Measurements from ENCODE around the gene TUBA4A.
A peak's percentile ranks its signal among the peaks of the same experiment; 100 is the strongest.
"Not testable (repeated sequence)": the region's sequence is repeated elsewhere in the genome, so short reads cannot be mapped to it uniquely, and the experiment has no call there.

Gene TUBA4A

GRCh38 chr2:219266886-219267285, 13.2 kb upstream of the TUBA4A start:
- DNase-seq = peak; percentile 47

DNA sequence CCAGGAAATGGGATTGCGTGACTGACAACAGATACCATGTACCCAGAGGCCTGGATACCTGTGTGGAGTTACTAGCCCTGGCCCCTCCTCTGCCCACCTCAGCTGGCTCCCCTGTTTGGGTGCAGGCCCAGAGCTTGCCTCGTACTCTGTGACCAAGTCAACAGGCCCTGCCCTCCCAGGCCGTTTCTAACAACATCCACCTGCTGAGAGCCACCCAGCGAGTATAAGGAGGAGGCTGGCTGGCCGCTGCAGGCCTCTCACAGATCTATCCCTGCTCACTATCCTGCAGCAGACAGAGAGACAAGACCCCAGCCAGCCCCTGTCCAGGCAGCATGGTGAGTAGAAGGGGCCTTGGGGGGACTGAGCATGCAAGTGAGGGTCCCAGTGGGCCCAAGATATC, 12.5 kb upstream of the TUBA4A start:
- DNase-seq = no peak

- DNase-seq = no peak
Measured at GRCh38 chr2:219261024-219261855, 7.5 kb upstream of the TUBA4A start.

DNA sequence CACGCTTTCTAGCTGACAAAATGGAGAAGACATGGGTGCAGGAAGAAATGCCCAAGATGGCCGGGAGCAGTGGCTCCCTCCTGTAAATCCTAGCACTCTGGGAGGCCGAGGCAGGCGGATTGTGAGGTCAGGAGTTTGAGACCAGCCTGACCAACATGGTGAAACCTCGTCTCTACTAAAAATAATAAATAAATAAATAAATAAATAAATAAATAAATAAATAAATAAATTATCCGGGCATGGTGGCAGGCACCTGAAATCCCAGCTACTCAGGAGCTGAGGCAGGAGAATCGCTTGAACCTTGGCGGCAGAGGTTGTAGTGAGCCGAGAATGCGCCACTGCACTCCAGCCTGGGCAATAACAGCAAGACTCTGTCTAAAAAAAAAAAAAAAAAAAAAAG, 5.2 kb upstream of the TUBA4A start:
- DNase-seq = not testable (repeated sequence)

- DNase-seq = no peak
Measured at GRCh38 chr2:219254590-219255201, 978 bp upstream of the TUBA4A start.

DNA sequence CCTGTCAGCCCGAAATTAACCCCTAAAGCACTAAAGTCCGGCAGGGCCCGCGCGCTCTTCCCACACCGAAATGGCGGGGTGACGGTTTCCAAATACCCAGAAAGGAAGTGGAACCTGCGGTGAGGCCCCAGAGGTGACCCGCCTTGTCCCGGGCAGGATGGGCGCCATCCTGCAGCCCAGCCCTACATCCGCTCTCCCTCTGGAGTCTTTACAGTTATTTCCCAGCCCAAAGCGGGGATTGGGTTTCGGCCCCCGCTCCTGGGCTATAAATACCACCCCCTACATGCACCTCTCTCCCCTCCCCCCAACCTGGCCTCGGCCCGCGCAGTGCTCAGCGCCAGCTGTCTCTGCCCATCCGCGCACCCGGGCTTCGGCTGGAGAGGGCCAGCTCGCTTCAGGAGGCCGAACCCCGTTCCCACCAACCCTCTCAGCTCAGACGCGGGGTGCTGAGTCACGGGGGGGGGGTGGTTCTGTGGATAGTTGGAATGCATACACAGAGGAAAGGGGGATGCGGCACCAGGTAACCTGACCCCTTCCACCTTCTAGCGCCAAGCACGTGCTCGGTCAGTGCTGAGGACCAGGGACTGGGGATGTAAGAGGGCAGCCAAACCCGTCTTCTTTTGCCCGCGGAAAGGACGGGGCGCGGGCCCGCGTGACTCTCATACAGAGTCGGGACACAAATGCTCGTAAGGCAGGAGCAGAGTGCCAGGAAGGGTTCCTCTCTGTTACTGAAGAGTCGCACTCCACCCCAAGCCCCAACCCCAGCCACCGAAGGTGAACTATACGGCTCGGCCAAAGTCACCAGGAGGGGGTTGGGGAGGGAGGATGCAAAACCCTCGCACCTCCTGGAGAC, 592 bp downstream of the TUBA4A start, which contains the start of gene TUBA4B:
TSS of gene TUBA4B (plus strand) at position 344 of the 853 bp plus-strand sequence. CDS start at position 509, 165 bp downstream.
- peak; percentile 53 for DNase-seq

GRCh38 chr2:219252570-219252899, 1.2 kb downstream of the TUBA4A start:
- no peak for DNase-seq

- no peak for DNase-seq
Measured at GRCh38 chr2:219252084-219252483, 1.6 kb downstream of the TUBA4A start.

DNA sequence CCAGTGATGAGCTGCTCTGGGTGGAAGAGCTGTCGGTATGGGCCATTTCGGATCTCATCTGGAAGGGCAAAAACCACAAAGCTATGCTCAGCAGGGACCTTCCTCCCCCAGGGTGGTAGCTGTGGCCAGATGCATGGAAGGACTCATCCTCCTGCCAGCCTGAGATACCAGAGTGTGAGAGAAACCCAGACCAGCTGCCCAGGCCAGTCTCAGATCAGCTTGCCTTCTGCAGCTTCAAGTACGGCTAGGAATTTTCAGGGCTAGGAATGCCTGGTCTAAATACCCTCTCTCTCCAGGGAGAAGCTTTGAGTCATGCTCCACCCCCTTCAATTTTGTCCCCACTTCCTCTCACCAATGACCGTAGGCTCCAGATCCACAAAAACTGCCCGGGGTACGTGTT, 2.1 kb downstream of the TUBA4A start:
- DNase-seq = no peak

GRCh38 chr2:219250049-219250781, 3.5 kb downstream of the TUBA4A start:
- DNase-seq = no peak

DNA sequence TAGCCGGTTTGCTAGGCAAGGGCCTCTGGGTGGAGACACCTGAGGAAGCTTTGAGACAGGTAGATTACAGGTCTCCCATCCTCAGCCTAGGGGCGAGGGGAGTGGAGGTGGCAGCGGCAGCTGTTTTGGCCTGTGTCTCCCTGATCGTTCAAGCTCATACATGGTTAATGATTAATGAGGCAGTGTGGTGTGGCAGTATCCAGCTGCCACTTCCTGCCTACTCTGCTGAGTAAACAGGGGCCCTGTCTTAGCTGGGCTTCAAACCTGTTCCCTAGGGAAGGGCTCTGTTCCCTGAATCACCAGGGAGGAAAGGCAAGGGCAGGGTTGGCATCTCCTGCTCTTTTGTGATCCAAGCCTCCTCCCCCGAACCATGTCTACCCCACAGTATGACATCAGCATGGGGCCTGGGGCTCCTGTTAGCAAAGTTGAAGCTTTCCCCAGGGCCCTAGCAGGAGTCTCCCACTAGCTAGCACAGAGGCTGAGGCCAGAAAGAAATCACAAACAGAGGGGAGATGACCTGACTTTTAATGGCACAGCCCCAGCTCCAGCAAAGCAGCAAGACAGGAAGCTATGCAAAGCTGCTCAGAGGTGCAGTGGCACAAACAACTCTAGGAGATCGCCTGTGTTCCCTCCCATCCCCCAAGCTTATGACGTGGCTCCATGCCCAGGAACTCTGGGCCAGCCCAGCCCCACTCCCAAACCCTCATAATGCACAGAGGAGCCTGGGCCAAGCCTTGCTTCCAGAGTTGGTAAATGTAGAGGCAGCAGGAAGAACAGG, 4.3 kb downstream of the TUBA4A start:
- peak; percentile 91 for DNase-seq

DNA sequence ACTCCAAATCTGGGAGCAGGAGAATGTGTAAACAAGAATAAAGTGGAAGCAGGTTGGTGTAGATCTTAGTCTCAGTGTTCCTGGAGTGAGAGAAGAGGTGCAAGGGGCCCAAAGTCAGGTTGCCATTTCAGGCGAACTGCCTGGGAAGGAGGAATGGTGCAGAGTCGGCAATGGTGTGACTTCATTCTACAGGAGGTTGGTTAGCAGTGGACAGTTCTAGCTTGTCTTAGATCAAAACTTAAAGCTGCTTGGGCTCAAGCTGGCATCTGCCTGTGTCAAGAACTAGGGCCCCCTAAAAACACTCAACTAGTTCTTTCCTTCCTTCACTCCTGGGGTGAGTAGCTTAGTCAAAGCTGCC, 4.9 kb downstream of the TUBA4A start:
- DNase-seq = no peak

GRCh38 chr2:219247678-219248642, 5.8 kb downstream of the TUBA4A start:
- no peak for DNase-seq

DNA sequence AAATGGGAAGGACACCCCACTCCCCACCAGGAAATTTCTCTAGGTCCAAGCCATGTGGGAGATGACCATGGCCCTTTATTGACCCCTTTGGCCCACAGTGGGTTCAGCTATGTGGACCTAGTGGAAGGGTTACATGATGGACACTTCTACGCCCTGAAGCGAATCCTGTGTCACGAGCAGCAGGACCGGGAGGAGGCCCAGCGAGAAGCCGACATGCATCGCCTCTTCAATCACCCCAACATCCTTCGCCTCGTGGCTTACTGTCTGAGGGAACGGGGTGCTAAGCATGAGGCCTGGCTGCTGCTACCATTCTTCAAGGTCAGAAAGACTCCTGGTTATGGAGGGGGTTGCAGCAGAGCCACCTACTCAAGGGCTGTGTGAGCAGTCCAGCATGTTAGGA, 7.2 kb downstream of the TUBA4A start:
- DNase-seq = no peak

GRCh38 chr2:219245899-219246230, 7.9 kb downstream of the TUBA4A start:
- DNase-seq = no peak

- peak; percentile 78 for DNase-seq
Measured at GRCh38 chr2:219245148-219245898, 8.4 kb downstream of the TUBA4A start, which contains the start of the genes GLB1L and STK16. TSS of gene GLB1L (minus strand) at chr2:219245444. CDS start at chr2:219243573, 1,871 bp downstream. TSS of gene STK16 (plus strand) at chr2:219245479. CDS start at chr2:219246000, 521 bp downstream.

DNA sequence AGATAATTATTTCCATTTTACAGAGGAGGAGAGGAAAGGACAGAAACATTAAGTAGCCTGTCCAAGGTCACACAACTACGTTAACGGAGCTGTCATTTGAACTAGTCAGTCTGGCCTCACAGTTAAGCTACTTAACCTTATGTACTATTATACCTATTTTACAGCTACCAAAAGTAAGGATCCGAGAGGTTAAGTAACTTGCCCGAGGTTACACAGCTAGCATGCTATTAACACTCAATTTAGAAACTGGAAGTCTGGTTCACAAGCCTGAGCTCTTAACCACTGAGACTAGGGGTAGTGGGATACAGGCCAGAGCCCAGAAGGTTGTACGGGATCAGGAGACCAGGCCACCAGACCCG, 8.9 kb downstream of the TUBA4A start:
- no peak for DNase-seq

GRCh38 chr2:219243291-219243761, 10.4 kb downstream of the TUBA4A start:
- no peak for DNase-seq

DNA sequence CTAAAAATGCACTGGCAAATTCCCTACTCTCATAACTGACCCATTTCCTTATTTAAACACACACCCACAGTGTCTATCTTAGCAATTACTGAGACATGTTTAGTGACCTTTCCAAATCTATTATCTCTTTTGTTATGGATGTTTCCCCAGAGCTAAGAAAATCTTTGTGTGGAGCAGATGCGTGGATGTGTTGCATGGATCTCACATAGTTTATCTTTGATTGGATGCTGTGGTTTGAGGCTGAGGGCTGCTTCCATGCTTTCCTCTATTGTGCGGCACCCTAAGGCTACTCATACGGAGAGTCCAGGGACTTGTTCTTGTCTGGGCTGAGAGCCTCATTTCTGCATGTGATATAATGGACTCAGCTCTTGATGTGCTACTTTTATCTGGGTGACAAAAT, 19.4 kb downstream of the TUBA4A start:
- no peak for DNase-seq

DNA sequence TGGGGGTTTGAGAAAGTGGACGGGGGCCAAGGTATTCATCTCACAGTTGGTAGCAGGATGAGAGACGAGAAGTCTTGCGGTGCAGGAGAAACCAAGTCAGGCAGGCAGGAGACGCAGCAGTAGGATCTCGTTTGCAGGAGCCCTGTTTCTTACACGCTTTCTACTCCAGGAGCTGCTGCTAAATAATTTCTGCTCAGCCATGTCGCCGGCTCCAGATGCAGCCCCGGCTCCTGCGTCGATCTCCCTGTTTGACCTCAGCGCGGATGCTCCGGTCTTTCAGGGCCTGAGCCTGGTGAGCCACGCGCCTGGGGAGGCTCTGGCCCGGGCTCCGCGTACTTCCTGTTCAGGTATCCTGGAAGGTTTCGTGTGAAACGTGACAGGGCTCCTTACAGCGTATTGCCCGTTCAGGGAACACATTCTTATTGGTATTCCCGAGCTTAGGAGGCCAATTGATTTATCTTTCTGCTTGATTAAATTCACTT, 23.6 kb downstream of the TUBA4A start:
- DNase-seq = peak; percentile 4

Data from NCI-H2171 (cell line).